ENCODE results near the gene PSORS1C2.

GRCh38 chr6:31115941-31116560 is 22.8 kb downstream of the PSORS1C2 start:
- TF ChIP-seq CTCF (conservative IDR thresholded peaks at IDR 0.05; ENCODE audit: low read depth, low read length) (no peak), EZH2 (IDR thresholded peaks at IDR 0.05; ENCODE audit: borderline replicate concordance, low read depth, low read length, poor library complexity, severe bottlenecking) (no peak)
